Measurements from ENCODE around the gene OLFM2. TPM values are rescaled to one million over a fixed set of nuclear protein-coding genes. Genes with fewer than 3 reads are reported as not detected.

Gene OLFM2
- total RNA-seq, 1 donor from 2014 or later: 8.5 TPM

- ATAC-seq: no peak
- no peak overlapping the region for H3K4me3 ChIP-seq
- no peaks in the 10 kb centered on the region for H3K36me3 ChIP-seq
Observed at GRCh38 chr19:9901642-9902041, 34.7 kb downstream of the OLFM2 start.

GRCh38 chr19:9901020-9901419 is 35.3 kb downstream of the OLFM2 start:
- peaks cover 5% of the 10 kb centered on the region for H3K27me3 ChIP-seq (ENCODE audit: low read depth)

More at GRCh38 chr19:9901642-9902041, 34.7 kb downstream of the OLFM2 start:
- no peaks in the 10 kb centered on the region for H3K4me1 ChIP-seq
- TF ChIP-seq CTCF (IDR thresholded peaks at IDR 0.05): no peak
- no peak overlapping the region for H3K27ac ChIP-seq
- intact Hi-C loops (cut with DNase I): no loop called here
- H3K27me3 ChIP-seq (ENCODE audit: low read depth): peaks cover 5% of the 10 kb centered on the region
- no peak for DNase-seq
- no peaks in the 10 kb centered on the region for H3K9me3 ChIP-seq

GRCh38 chr19:9891609-9892373 is 44.5 kb downstream of the OLFM2 start:
- no peaks in the 10 kb centered on the region for H3K4me1 ChIP-seq
- ATAC-seq (no peak), DNase-seq (no peak)
- no peak for TF ChIP-seq CTCF (IDR thresholded peaks at IDR 0.05)
- no peaks in the 10 kb centered on the region for H3K27me3 ChIP-seq (ENCODE audit: low read depth)
- no peak overlapping the region for H3K4me3 ChIP-seq
- no peaks in the 10 kb centered on the region for H3K9me3 ChIP-seq
- no peaks in the 10 kb centered on the region for H3K36me3 ChIP-seq
- H3K27ac ChIP-seq: no peak overlapping the region
- intact Hi-C loops (cut with DNase I): no loop called here

More at GRCh38 chr19:9901020-9901419, 35.3 kb downstream of the OLFM2 start:
- DNase-seq (no peak), ATAC-seq (no peak)
- no peak for TF ChIP-seq CTCF (IDR thresholded peaks at IDR 0.05)
- intact Hi-C loops (cut with DNase I): no loop called here
- Histone ChIP-seq H3K27ac (no peak overlapping the region), H3K9me3 (no peaks in the 10 kb centered on the region), H3K36me3 (no peaks in the 10 kb centered on the region), H3K4me3 (no peak overlapping the region), H3K4me1 (no peaks in the 10 kb centered on the region)

- H3K9me3 ChIP-seq: no peaks in the 10 kb centered on the region
- peak in 1 of 2 donors; percentile 47 for ATAC-seq
- TF ChIP-seq CTCF (IDR thresholded peaks at IDR 0.05): peak; percentile 20
- DNase-seq: no peak
- intact Hi-C loops (cut with DNase I): no loop called here
- no peak overlapping the region for H3K27ac ChIP-seq
- H3K4me3 ChIP-seq: no peak overlapping the region
- H3K27me3 ChIP-seq (ENCODE audit: low read depth): no peaks in the 10 kb centered on the region
- H3K36me3 ChIP-seq: no peaks in the 10 kb centered on the region
- no peaks in the 10 kb centered on the region for H3K4me1 ChIP-seq
Observed at GRCh38 chr19:9885077-9885552, 51.2 kb downstream of the OLFM2 start.

GRCh38 chr19:9883764-9884163 is 52.6 kb downstream of the OLFM2 start:
- TF ChIP-seq CTCF (IDR thresholded peaks at IDR 0.05): no peak
- Histone ChIP-seq H3K4me3 (no peak overlapping the region), H3K27me3 (ENCODE audit: low read depth) (no peaks in the 10 kb centered on the region), H3K9me3 (no peaks in the 10 kb centered on the region), H3K27ac (no peak overlapping the region), H3K36me3 (no peaks in the 10 kb centered on the region), H3K4me1 (no peaks in the 10 kb centered on the region)
- intact Hi-C loops (cut with DNase I): no loop called here
- ATAC-seq (no peak), DNase-seq (no peak)

Measured in lower lobe of right lung (tissue), 2 donors.